ENCODE measurements around the gene MYH11. TPM values are rescaled to one million over a fixed set of nuclear protein-coding genes. Genes with fewer than 3 reads are reported as not detected.

The MYH11 gene
- total and polyA plus RNA-seq, 2 of the 13 experiments (the other 11 are each of a cell fraction or from before 2014, with no cell fraction given): not detected

DNA sequence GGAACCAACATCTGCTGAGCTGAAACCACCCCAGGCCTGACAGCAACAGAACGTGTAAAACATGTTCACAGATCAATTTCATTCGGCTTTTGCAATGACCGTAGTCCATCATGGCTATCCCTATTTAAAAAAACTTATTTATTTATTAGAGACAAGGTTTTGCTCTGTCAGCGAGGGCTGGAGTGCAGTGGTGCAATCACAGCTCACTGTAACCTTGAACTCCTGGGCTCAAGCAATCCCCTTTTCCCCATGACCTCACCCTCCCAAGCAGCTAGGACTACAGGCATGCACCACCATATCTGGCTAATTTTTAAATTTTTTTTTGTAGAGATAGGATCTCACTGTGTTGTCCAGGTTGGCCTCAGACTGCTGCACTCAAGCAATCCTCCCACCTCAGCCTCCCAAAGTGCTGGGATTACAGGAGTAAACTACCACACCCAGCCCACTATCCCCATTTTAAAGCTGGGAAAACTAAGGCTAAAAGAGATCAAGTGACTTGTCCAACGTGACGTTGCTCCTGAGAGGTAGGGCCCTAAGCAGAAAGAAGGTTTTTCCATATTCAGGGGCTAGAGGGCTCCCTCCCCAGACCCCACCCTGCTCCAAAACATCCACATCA, 77.7 kb downstream of the MYH11 start:
- H3K9me3 ChIP-seq (ENCODE audit: low read length): no peaks in the 10 kb centered on the region
- H3K27ac ChIP-seq (ENCODE audit: extremely low read length, insufficient read depth, low read length): no peak overlapping the region
- no peak overlapping the region for H3K9ac ChIP-seq (ENCODE audit: insufficient read depth, low read depth, low read length)
- intact Hi-C loops (cut with micrococcal nuclease; ENCODE audit: unreplicated experiment) (loop anchor here (1.0 kb wide), 1 partner anchor 43 kb away; no protein-coding TSS in a partner anchor), in situ Hi-C loops (cut with HindIII; ENCODE audit: extremely low pct_ligation_motif_present, low pct_unique_long_range_greater_than_20kb) (loop anchor here (5.0 kb wide), 2 partner anchors 43 to 348 kb away; no protein-coding TSS in a partner anchor)
- ChIA-PET POLR2A (no interaction called here), CTCF (ENCODE audit: low intra/inter-chr PET ratio, low total read pairs) (interaction anchor here (1.3 kb wide), 1 partner anchor 43 kb away, joined by 3 read pairs; no protein-coding TSS in a partner anchor)
- H3K79me2 ChIP-seq (ENCODE audit: insufficient read depth, low read length): no peaks in the 10 kb centered on the region
- 12% methylated on average over 6 of the region's 6 CpGs for WGBS (ENCODE audit: low lambda C conversion rate)
- H4K20me1 ChIP-seq (ENCODE audit: insufficient read depth, low read length): no peaks in the 10 kb centered on the region
- H3K36me3 ChIP-seq (replicated peaks in 1 of 2; ENCODE audit: control insufficient read depth in 1 of 2, insufficient read depth in 2 of 2, low read length in 2 of 2): no peaks in the 10 kb centered on the region
- FAIRE-seq (peak; percentile 30), ATAC-seq (peak; percentile 26), DNase-seq (ENCODE audit: low spot score) (peak; percentile 58)
- BruUV-seq (replicated peaks): no TSS peak
- H3K27me3 ChIP-seq (ENCODE audit: control insufficient read depth in 1 of 2, insufficient read depth in 2 of 2, low read length in 2 of 2): peaks cover 0 to 26% of the 10 kb centered on the region in 2 experiments; a peak in 3 of 5 replicates
- H3K4me2 ChIP-seq (ENCODE audit: low read depth, low read length): no peak overlapping the region
- H3K4me3 ChIP-seq (replicated peaks in 1 of 3; ENCODE audit: insufficient read depth in 1 of 3, low read depth in 2 of 3, low read length in 3 of 3): no peak overlapping the region
- no peak overlapping the region for H2AFZ ChIP-seq (ENCODE audit: low read length)
- H3K4me1 ChIP-seq (ENCODE audit: insufficient read depth, low read length): peaks cover 11% of the 10 kb centered on the region; the same call in 1 of the 2 replicates
- TF ChIP-seq, protein P1, sequence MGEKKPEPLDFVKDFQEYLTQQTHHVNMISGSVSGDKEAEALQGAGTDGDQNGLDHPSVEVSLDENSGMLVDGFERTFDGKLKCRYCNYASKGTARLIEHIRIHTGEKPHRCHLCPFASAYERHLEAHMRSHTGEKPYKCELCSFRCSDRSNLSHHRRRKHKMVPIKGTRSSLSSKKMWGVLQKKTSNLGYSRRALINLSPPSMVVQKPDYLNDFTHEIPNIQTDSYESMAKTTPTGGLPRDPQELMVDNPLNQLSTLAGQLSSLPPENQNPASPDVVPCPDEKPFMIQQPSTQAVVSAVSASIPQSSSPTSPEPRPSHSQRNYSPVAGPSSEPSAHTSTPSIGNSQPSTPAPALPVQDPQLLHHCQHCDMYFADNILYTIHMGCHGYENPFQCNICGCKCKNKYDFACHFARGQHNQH (CRISPR knock-in tag; IDR thresholded peaks at IDR 0.05): no peak
- TF ChIP-seq ZNF510 (CRISPR knock-in tag; IDR thresholded peaks at IDR 0.05; ENCODE audit: low read depth) (no peak), HNF4A (CRISPR knock-in tag; IDR thresholded peaks at IDR 0.05) (peak; percentile 38; the same call in 1 of the 2 replicates), GTF2F1 (IDR thresholded peaks at IDR 0.05; ENCODE audit: low read length) (no peak), TARDBP (CRISPR knock-in tag; IDR thresholded peaks at IDR 0.05) (no peak), GFI1 (CRISPR knock-in tag; IDR thresholded peaks at IDR 0.05; ENCODE audit: borderline replicate concordance) (peak; percentile 79), NR2C2 (CRISPR knock-in tag; IDR thresholded peaks at IDR 0.05; ENCODE audit: borderline replicate concordance) (peak; percentile 87), ZNF629 (CRISPR knock-in tag; conservative IDR thresholded peaks at IDR 0.05) (peak; percentile 71), RFX5 (IDR thresholded peaks at IDR 0.05; ENCODE audit: low read depth, low read length) (no peak), ZNF460 (CRISPR knock-in tag; IDR thresholded peaks at IDR 0.05; ENCODE audit: borderline replicate concordance) (peak; percentile 94)
- TF ChIP-seq, protein P2, sequence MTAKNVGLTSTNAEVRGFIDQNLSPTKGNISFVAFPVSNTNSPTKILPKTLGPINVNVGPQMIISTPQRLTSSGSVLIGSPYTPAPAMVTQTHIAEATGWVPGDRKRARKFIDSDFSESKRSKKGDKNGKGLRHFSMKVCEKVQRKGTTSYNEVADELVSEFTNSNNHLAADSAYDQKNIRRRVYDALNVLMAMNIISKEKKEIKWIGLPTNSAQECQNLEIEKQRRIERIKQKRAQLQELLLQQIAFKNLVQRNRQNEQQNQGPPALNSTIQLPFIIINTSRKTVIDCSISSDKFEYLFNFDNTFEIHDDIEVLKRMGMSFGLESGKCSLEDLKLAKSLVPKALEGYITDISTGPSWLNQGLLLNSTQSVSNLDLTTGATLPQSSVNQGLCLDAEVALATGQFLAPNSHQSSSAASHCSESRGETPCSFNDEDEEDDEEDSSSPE (CRISPR knock-in tag; IDR thresholded peaks at IDR 0.05): no peak
- TF ChIP-seq, protein P3, sequence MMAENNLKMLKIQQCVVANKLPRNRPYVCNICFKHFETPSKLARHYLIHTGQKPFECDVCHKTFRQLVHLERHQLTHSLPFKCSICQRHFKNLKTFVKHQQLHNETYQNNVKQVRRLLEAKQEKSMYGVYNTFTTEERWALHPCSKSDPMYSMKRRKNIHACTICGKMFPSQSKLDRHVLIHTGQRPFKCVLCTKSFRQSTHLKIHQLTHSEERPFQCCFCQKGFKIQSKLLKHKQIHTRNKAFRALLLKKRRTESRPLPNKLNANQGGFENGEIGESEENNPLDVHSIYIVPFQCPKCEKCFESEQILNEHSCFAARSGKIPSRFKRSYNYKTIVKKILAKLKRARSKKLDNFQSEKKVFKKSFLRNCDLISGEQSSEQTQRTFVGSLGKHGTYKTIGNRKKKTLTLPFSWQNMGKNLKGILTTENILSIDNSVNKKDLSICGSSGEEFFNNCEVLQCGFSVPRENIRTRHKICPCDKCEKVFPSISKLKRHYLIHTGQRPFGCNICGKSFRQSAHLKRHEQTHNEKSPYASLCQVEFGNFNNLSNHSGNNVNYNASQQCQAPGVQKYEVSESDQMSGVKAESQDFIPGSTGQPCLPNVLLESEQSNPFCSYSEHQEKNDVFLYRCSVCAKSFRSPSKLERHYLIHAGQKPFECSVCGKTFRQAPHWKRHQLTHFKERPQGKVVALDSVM (CRISPR knock-in tag; IDR thresholded peaks at IDR 0.05): peak; percentile 63
- TF ChIP-seq, protein P4, sequence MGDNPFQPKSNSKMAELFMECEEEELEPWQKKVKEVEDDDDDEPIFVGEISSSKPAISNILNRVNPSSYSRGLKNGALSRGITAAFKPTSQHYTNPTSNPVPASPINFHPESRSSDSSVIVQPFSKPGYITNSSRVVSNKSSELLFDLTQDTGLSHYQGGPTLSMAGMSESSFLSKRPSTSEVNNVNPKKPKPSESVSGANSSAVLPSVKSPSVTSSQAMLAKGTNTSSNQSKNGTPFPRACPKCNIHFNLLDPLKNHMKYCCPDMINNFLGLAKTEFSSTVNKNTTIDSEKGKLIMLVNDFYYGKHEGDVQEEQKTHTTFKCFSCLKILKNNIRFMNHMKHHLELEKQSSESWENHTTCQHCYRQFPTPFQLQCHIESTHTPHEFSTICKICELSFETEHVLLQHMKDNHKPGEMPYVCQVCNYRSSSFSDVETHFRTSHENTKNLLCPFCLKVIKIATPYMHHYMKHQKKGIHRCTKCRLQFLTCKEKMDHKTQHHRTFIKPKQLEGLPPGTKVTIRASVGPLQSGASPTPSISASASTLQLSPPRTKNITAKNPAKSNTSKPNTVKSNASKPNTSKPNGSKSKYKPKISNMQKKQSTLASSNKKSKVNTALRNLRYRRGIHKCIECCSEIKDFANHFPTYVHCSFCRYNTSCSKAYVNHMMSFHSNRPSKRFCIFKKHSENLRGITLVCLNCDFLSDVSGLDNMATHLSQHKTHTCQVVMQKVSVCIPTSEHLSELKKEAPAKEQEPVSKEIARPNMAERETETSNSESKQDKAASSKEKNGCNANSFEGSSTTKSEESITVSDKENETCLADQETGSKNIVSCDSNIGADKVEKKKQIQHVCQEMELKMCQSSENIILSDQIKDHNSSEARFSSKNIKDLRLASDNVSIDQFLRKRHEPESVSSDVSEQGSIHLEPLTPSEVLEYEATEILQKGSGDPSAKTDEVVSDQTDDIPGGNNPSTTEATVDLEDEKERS (CRISPR knock-in tag; IDR thresholded peaks at IDR 0.05): peak; percentile 19; the same call in 1 of the 2 replicates
- TF ChIP-seq, protein P5, sequence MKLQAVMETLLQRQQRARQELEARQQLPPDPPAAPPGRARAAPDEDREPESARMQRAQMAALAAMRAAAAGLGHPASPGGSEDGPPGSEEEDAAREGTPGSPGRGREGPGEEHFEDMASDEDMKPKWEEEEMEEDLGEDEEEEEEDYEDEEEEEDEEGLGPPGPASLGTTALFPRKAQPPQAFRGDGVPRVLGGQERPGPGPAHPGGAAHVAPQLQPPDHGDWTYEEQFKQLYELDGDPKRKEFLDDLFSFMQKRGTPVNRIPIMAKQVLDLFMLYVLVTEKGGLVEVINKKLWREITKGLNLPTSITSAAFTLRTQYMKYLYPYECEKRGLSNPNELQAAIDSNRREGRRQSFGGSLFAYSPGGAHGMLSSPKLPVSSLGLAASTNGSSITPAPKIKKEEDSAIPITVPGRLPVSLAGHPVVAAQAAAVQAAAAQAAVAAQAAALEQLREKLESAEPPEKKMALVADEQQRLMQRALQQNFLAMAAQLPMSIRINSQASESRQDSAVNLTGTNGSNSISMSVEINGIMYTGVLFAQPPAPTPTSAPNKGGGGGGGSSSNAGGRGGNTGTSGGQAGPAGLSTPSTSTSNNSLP (IDR thresholded peaks at IDR 0.05; ENCODE audit: low read depth, low read length): peak; percentile 58

All from HepG2 (cell line).